AG09319 (cell line): ENCODE results near the gene GSTT2B.
A peak's percentile ranks its signal among the peaks of the same experiment; 100 is the strongest.

Experiments
- DNase-seq: peaks from one replicate; pipeline ENCODE4 v3.0.0-alpha.2; 2010; ENCODE audit warnings: low read depth; ENCODE audit errors: extremely low read depth
- CTCF ChIP-seq: IDR thresholded peaks from 2 replicates; pipeline ENCODE4 v1.5.1; 2011; ENCODE audit warnings: low read depth, mild to moderate bottlenecking, inconsistent platforms, low read length, moderate library complexity

GSTT2B gene

GRCh38 chr22:23913661-23914353, 47.2 kb downstream of the GSTT2B start:
- DNase-seq = peak; percentile 94
- no peak for TF ChIP-seq CTCF

- DNase-seq = no peak
- TF ChIP-seq CTCF = no peak
Observed at GRCh38 chr22:23913306-23913660, 47.7 kb downstream of the GSTT2B start.

- no peak for TF ChIP-seq CTCF
- no peak for DNase-seq
Observed at GRCh38 chr22:23912293-23912903, 48.6 kb downstream of the GSTT2B start.

- no peak for TF ChIP-seq CTCF
- DNase-seq = no peak
Observed at GRCh38 chr22:23911318-23911980, 49.5 kb downstream of the GSTT2B start.

GRCh38 chr22:23910496-23911190, 50.4 kb downstream of the GSTT2B start:
- TF ChIP-seq CTCF = no peak
- no peak for DNase-seq

- no peak for DNase-seq
- TF ChIP-seq CTCF = no peak
Observed at GRCh38 chr22:23909296-23909898, 51.6 kb downstream of the GSTT2B start.
